Measurements from ENCODE around the gene SCGB3A1. TPM values are rescaled to one million over a fixed set of nuclear protein-coding genes. Genes with fewer than 3 reads are reported as not detected.

The SCGB3A1 gene
- total RNA-seq, 1 donor from 2014 or later: not detected

DNA sequence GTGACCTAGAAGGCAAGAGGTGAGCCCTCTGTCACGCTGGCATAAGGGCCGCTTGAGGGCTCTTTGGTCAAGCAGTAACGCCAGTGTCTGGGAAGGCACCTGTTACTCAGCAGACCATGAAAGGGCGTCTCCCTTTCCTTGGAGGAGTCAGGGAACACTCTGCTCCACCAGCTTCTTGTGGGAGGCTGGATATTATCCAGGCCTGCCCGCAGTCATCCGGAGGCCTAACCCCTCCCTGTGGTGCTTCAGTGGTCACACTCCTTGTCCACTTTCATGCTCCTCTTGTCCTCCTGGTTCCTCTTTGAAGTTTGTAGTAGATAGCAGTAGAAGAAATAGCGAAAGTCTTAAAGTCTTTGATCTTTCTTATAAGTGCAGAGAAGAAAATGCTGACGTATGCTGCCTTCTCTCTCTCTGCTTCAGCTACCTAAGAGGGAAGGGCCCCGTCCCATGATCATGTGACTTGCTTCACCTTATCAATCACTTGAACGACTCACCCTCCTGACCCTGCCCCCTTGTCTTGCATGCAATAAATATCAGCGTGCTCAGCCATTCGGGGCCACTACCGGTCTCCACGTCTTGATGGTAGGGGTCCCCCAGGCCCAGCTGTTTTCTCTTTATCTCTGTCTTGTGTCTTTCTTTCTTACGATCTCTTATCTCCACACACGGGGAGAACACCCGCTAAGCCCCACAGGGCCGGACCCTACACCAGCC is 16.7 kb upstream of the SCGB3A1 start:
- H3K4me1 Mint-ChIP-seq (ENCODE audit: low read depth): peaks cover 5% of the 10 kb centered on the region
- DNase-seq (ENCODE audit: low spot score, unreplicated experiment): no peak
- no peaks in the 10 kb centered on the region for H3K9me3 Mint-ChIP-seq (ENCODE audit: low read depth)
- no peaks in the 10 kb centered on the region for H3K36me3 Mint-ChIP-seq (ENCODE audit: insufficient read depth)
- peaks cover 18% of the 10 kb centered on the region for H3K27me3 Mint-ChIP-seq
- TF ChIP-seq, protein P1, sequence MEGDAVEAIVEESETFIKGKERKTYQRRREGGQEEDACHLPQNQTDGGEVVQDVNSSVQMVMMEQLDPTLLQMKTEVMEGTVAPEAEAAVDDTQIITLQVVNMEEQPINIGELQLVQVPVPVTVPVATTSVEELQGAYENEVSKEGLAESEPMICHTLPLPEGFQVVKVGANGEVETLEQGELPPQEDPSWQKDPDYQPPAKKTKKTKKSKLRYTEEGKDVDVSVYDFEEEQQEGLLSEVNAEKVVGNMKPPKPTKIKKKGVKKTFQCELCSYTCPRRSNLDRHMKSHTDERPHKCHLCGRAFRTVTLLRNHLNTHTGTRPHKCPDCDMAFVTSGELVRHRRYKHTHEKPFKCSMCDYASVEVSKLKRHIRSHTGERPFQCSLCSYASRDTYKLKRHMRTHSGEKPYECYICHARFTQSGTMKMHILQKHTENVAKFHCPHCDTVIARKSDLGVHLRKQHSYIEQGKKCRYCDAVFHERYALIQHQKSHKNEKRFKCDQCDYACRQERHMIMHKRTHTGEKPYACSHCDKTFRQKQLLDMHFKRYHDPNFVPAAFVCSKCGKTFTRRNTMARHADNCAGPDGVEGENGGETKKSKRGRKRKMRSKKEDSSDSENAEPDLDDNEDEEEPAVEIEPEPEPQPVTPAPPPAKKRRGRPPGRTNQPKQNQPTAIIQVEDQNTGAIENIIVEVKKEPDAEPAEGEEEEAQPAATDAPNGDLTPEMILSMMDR (IDR thresholded peaks at IDR 0.05; ENCODE audit: unreplicated experiment): no peak
- H3K27ac Mint-ChIP-seq: no peak overlapping the region
- H3K4me3 Mint-ChIP-seq (ENCODE audit: low read depth): no peak overlapping the region

DNA sequence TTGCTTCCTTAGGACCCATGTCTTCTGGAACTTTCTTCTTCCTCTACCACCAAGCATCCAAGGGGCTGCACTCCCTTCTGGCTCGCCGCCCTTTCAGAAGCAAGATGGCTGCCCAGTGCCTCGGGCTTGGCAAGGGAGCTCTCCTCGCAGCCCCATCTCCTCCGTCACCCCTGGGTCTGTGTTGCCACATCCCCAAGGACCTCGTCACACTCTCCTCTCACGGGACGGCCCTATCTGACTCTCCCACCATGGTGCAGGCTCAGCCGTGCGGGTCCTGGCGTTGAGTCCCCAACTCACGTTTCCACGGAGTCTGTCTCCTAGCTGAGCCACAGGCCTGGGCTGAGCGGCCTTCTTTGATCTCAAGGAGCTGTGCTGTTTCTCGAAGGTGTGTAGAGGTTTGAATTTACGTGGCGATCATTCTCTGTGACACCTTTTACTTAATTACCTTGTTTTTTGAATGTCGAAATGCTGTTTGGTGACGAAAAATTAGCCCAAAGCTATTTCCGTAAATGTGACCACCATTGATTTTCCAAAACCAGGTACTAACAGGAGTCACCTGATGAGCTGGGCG is 15.0 kb upstream of the SCGB3A1 start:
- Mint-ChIP-seq H3K36me3 (ENCODE audit: insufficient read depth) (no peaks in the 10 kb centered on the region), H3K4me3 (ENCODE audit: low read depth) (no peak overlapping the region)

DNA sequence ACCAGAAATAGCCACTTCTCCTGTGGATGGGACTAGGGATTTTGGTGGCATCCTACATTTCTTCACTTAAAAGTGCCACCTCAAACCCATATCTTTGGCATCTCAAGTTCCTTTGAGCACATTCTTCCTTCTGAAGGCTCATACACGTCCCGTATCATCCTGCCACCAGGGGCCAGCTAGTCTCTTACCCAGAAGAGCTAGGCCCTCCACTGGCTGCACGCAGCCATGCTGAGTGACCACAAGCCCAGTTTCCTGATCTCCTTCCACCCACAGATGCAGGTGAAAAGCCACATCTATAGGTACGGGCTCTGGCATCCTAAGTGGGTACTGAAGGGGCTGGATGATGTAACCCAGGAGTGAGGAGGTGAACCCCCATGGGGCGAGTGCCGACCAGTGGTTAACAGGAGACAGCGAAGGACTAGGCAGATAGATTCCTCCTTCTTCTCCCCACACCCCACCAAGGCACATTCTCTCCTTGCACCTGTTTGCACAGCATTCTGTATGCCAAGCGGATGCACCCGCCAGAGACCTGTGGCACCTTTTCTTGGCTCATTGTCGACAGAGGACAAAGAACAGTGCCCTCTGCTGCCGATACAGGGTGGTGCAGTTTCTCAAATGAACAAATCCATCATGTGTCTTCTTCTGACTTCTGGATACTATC is 14.4 kb upstream of the SCGB3A1 start:
- DNase-seq (ENCODE audit: low spot score, unreplicated experiment): no peak
- Mint-ChIP-seq H3K27ac (no peak overlapping the region), H3K9me3 (ENCODE audit: low read depth) (no peaks in the 10 kb centered on the region), H3K36me3 (ENCODE audit: insufficient read depth) (no peaks in the 10 kb centered on the region), H3K4me1 (ENCODE audit: low read depth) (peaks cover 5% of the 10 kb centered on the region), H3K27me3 (peaks cover 18% of the 10 kb centered on the region), H3K4me3 (ENCODE audit: low read depth) (no peak overlapping the region)
- TF ChIP-seq, protein P1 (IDR thresholded peaks at IDR 0.05; ENCODE audit: unreplicated experiment): peak; percentile 77

More for the DNA sequence above, 15.0 kb upstream of the SCGB3A1 start:
- DNase-seq (ENCODE audit: low spot score, unreplicated experiment): no peak
- no peaks in the 10 kb centered on the region for H3K9me3 Mint-ChIP-seq (ENCODE audit: low read depth)
- H3K4me1 Mint-ChIP-seq (ENCODE audit: low read depth): peaks cover 5% of the 10 kb centered on the region
- TF ChIP-seq, protein P1 (IDR thresholded peaks at IDR 0.05; ENCODE audit: unreplicated experiment): no peak
- peaks cover 18% of the 10 kb centered on the region for H3K27me3 Mint-ChIP-seq
- no peak overlapping the region for H3K27ac Mint-ChIP-seq

DNA sequence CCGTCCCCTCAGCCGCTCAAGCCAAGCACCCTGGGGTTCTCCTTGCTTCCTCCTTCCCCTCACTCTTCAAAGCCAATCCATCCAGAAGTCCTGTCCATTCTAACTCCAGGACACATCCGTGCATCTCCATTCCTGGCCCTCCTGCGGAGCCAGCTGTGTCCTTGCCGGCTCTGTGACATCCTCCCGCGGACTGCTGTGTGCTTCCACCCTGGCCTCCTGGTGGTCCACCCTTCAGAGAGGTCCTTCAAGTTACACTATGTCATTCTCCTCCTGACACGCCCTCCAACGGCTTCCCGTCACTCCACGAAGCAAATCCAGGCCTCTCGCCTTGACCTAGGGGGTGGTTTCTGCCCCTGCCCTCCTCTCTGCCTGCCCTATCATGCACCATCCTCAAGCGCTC is 13.0 kb upstream of the SCGB3A1 start:
- Mint-ChIP-seq H3K27ac (no peak overlapping the region), H3K27me3 (peaks cover 22% of the 10 kb centered on the region), H3K4me1 (ENCODE audit: low read depth) (peaks cover 5% of the 10 kb centered on the region), H3K36me3 (ENCODE audit: insufficient read depth) (no peaks in the 10 kb centered on the region), H3K9me3 (ENCODE audit: low read depth) (no peaks in the 10 kb centered on the region), H3K4me3 (ENCODE audit: low read depth) (no peak overlapping the region)
- TF ChIP-seq, protein P1 (IDR thresholded peaks at IDR 0.05; ENCODE audit: unreplicated experiment): no peak
- DNase-seq (ENCODE audit: low spot score, unreplicated experiment): no peak

DNA sequence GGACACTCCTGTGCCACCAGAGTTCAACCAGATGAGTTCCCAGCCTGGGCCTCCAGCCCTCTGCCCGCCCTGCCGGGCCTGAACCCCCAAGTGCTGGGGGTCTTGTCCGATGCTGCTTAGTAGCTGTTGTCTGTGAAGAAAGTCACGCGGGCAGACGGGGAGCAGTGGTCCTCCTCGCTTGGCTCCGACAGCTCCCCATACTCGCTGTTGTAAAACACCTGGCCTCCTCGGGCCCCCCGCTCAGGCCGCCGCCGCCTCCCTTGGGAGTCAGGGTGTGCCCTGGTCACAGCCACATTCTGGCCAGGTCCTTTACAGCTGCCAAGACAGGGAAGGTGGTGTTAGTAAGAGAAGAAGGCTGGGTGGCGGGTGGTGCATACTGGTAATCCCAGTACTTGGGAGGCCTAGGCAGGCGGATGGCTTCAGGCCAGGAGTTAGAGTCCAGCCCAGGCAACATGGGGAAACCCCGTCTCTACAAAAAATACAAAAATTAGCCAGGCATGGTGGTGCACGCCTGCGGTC is 11.8 kb upstream of the SCGB3A1 start:
- Mint-ChIP-seq H3K27me3 (peaks cover 22% of the 10 kb centered on the region), H3K4me1 (ENCODE audit: low read depth) (peaks cover 3% of the 10 kb centered on the region), H3K4me3 (ENCODE audit: low read depth) (no peak overlapping the region), H3K9me3 (ENCODE audit: low read depth) (no peaks in the 10 kb centered on the region), H3K27ac (no peak overlapping the region), H3K36me3 (ENCODE audit: insufficient read depth) (no peaks in the 10 kb centered on the region)
- TF ChIP-seq, protein P1 (IDR thresholded peaks at IDR 0.05; ENCODE audit: unreplicated experiment): no peak
- no peak for DNase-seq (ENCODE audit: low spot score, unreplicated experiment)
